Testis (tissue), 2 donors: Measurements from ENCODE around the gene EYS.

Experiments
- CTCF ChIP-seq, 3 experiments: fragments of 450-650 bp in 2 of 3; fragments of 200-600 bp in 1 of 3; sonication (generic) in 1 of 3; IDR thresholded peaks; one replicate each; pipeline ENCODE4 v1.5.1; 2016 to 2019; ENCODE audit warnings: antibody characterized with exemption in 3 of 3, mild to moderate bottlenecking in 2 of 3, moderate library complexity in 1 of 3
- POLR2A ChIP-seq: fragments of 450-650 bp; IDR thresholded peaks from one replicate; pipeline ENCODE4 v1.6.1; 2017; ENCODE audit warnings: antibody characterized with exemption, mild to moderate bottlenecking, moderate library complexity

- TF ChIP-seq POLR2A: no peak
- no peak for TF ChIP-seq CTCF (IDR thresholded peaks at IDR 0.05)
Observed at GRCh38 chr6:65045801-65046200, 661.2 kb downstream of the EYS start.
